GM12878 (cell line): ENCODE measurements around the gene CDC25C.

Experiments used
- HDGF ChIP-seq: fragments of 450-650 bp; IDR thresholded peaks from 2 replicates; pipeline ENCODE4 v1.6.1; 2016; ENCODE audit warnings: antibody characterized with exemption
- ZSCAN29 ChIP-seq: fragments of 450-650 bp; IDR thresholded peaks from 2 replicates; pipeline ENCODE4 v1.6.1; 2017; ENCODE audit warnings: mild to moderate bottlenecking, moderate library complexity
- TF ChIP-seq, protein P1 (sequence below), 3 experiments: IDR thresholded peaks in 2 of 3; conservative IDR thresholded peaks in 1 of 3; 2 replicates each; pipeline ENCODE4 v1.5.1; 2011; ENCODE audit warnings: low read depth in 3 of 3, low read length in 3 of 3, mild to moderate bottlenecking in 3 of 3, control low read depth in 2 of 3, moderate library complexity in 2 of 3, inconsistent platforms in 1 of 3, mixed read lengths in 1 of 3; ENCODE audit not compliant: control insufficient read depth in 2 of 3, insufficient read depth in 1 of 3; ENCODE audit errors: extremely low read depth in 1 of 3

DNA sequence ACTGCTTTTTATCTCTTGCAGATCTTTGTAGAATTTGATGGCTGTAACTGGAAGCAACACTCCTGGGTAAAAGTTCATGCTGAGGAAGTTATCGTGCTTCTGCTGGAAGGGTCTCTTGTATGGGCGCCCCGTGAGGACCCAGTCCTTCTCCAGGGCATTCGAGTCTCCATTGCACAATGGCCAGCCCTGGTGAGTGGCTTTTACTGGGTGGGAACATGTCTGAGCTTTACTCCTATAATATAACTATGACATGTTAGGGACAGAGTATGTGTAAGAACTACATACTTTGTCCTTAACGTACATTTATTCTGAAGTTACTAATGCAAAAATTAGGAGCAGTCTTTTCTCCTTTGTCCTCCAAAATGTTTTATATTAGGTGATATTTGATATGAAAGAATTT is 41.0 kb upstream of the CDC25C start:
- no peak for TF ChIP-seq ZSCAN29
- TF ChIP-seq HDGF: no peak
- TF ChIP-seq, protein P1, sequence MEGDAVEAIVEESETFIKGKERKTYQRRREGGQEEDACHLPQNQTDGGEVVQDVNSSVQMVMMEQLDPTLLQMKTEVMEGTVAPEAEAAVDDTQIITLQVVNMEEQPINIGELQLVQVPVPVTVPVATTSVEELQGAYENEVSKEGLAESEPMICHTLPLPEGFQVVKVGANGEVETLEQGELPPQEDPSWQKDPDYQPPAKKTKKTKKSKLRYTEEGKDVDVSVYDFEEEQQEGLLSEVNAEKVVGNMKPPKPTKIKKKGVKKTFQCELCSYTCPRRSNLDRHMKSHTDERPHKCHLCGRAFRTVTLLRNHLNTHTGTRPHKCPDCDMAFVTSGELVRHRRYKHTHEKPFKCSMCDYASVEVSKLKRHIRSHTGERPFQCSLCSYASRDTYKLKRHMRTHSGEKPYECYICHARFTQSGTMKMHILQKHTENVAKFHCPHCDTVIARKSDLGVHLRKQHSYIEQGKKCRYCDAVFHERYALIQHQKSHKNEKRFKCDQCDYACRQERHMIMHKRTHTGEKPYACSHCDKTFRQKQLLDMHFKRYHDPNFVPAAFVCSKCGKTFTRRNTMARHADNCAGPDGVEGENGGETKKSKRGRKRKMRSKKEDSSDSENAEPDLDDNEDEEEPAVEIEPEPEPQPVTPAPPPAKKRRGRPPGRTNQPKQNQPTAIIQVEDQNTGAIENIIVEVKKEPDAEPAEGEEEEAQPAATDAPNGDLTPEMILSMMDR (IDR thresholded peaks at IDR 0.05 in 2 of 3, conservative IDR thresholded peaks at IDR 0.05 in 1 of 3; ENCODE audit: control insufficient read depth in 2 of 3, extremely low read depth in 1 of 3, insufficient read depth in 1 of 3, low read depth in 3 of 3, low read length in 3 of 3): no peak
